Astrocyte (in vitro differentiated cells and primary cell): ENCODE data around the gene CD320.

ENCODE experiments used
- EZH2 ChIP-seq: IDR thresholded peaks from 2 replicates; pipeline ENCODE4 v1.6.1; 2012; ENCODE audit warnings: mild to moderate bottlenecking, low read length, inconsistent platforms; ENCODE audit not compliant: insufficient read depth
- TF ChIP-seq, protein P1 (sequence below): IDR thresholded peaks from 2 replicates; pipeline ENCODE4 v1.5.1; 2011; ENCODE audit warnings: low read depth, mild to moderate bottlenecking, inconsistent platforms, low read length, moderate library complexity; ENCODE audit not compliant: insufficient read depth

DNA sequence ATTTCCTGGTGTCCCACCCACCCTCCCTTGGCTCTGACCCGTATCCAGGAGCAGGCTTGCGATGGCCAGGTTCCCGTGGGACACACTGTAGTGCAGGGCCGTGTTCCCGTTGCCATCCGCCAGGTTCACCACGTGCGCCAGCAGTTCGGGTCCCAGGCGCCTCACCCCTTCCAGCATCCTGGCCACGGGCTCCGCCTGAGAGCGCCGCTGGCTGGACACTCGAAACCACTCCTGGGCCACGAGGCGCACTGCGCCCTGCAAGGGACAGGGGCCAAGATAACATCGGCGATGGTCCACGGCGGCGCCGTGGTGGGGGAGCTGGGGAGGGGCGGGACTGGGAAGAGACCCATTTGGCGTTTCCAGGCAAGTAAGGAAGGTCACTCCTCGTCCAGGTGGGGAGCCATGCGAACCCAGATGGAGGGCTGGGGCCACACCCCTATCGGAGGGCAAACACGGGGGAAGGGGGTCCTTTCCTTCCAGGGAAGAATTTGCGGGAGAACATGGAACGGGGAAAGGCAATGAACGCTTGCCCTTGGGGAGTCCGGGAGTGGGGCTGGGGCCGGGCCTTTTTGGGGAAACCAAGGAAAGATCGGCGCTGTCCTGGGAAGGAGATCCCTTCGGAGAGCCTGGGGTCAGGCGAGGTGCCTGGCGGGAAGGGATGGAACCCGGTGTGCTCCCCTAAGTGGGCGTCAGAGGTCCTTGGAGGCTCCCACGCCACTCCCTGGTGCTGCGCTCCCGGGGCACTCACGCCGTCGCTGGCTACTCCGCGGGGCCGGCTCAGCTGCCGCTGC lies 25.0 kb upstream of the CD320 start:
- TF ChIP-seq, protein P1, sequence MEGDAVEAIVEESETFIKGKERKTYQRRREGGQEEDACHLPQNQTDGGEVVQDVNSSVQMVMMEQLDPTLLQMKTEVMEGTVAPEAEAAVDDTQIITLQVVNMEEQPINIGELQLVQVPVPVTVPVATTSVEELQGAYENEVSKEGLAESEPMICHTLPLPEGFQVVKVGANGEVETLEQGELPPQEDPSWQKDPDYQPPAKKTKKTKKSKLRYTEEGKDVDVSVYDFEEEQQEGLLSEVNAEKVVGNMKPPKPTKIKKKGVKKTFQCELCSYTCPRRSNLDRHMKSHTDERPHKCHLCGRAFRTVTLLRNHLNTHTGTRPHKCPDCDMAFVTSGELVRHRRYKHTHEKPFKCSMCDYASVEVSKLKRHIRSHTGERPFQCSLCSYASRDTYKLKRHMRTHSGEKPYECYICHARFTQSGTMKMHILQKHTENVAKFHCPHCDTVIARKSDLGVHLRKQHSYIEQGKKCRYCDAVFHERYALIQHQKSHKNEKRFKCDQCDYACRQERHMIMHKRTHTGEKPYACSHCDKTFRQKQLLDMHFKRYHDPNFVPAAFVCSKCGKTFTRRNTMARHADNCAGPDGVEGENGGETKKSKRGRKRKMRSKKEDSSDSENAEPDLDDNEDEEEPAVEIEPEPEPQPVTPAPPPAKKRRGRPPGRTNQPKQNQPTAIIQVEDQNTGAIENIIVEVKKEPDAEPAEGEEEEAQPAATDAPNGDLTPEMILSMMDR: no peak
- TF ChIP-seq EZH2: no peak
